Endodermal cell (in vitro differentiated cells): ENCODE results near the gene MAP3K4. TPM values are rescaled to one million over a fixed set of nuclear protein-coding genes. Genes with fewer than 3 reads are reported as not detected.

Experiments
- DNase-seq: peaks from one replicate; pipeline ENCODE4 v3.0.0-alpha.2; 2017
- H3K27ac ChIP-seq: 2 replicates; pipeline ENCODE4 v1.5.1; 2013; ENCODE audit warnings: mild to moderate bottlenecking, low read depth, low read length, moderate library complexity
- H3K27me3 ChIP-seq: 2 replicates; pipeline ENCODE4 v1.6.1; 2013; ENCODE audit warnings: mild to moderate bottlenecking, low read length, moderate library complexity; ENCODE audit not compliant: insufficient read depth, control insufficient read depth, poor library complexity, severe bottlenecking
- H3K36me3 ChIP-seq: 2 replicates; pipeline ENCODE4 v1.7.0; 2013; ENCODE audit warnings: mild to moderate bottlenecking, low read length, moderate library complexity; ENCODE audit not compliant: control insufficient read depth, insufficient read depth
- H3K4me1 ChIP-seq: one replicate; pipeline ENCODE4 v1.7.0; 2013; ENCODE audit warnings: low read length; ENCODE audit not compliant: control insufficient read depth, insufficient read depth
- H3K4me3 ChIP-seq: 2 replicates; pipeline ENCODE4 v1.5.1; 2013; ENCODE audit warnings: mild to moderate bottlenecking, low read length, moderate library complexity
- H3K9ac ChIP-seq: 2 replicates; pipeline ENCODE4 v1.6.1; 2013; ENCODE audit warnings: mild to moderate bottlenecking, low read length, moderate library complexity; ENCODE audit not compliant: poor library complexity, severe bottlenecking; ENCODE audit errors: extremely low read depth
- H3K9me3 ChIP-seq: 2 replicates; pipeline ENCODE4 v1.6.1; 2013; ENCODE audit warnings: mild to moderate bottlenecking, low read length, moderate library complexity; ENCODE audit not compliant: control insufficient read depth
- H3K27ac Mint-ChIP-seq: 2 replicates; pipeline ENCODE4 v1.8.0; 2020; ENCODE audit warnings: mixed read lengths
- H3K27me3 Mint-ChIP-seq: 2 replicates; pipeline ENCODE4 v1.8.0; 2021; ENCODE audit warnings: mild to moderate bottlenecking, mixed read lengths; ENCODE audit not compliant: insufficient read depth
- H3K36me3 Mint-ChIP-seq: 2 replicates; pipeline ENCODE4 v1.8.0; 2020; ENCODE audit warnings: low read depth, mixed read lengths
- H3K4me1 Mint-ChIP-seq: 2 replicates; pipeline ENCODE4 v1.8.0; 2020; ENCODE audit warnings: mixed read lengths
- H3K4me3 Mint-ChIP-seq: 2 replicates; pipeline ENCODE4 v1.8.0; 2020; ENCODE audit warnings: mild to moderate bottlenecking, moderate library complexity, mixed read lengths
- H3K9me3 Mint-ChIP-seq: 2 replicates; pipeline ENCODE4 v1.8.0; 2020; ENCODE audit warnings: mild to moderate bottlenecking, mixed read lengths
- WGBS, 2 experiments: methylation state at CpG; one replicate each; pipeline versions ENCODE4 v1.1.5 to v1.1.7; 2013; ENCODE audit warnings: missing lambda C conversion rate in 2 of 2, mixed read lengths in 1 of 2; ENCODE audit not compliant: insufficient coverage in 1 of 2, insufficient read length in 1 of 2; 5-methylcytosine and 5-hydroxymethylcytosine counted together
- total RNA-seq, 2 donors: library from RNA; stranded (reverse); fragmentation: NEBNext Ultra II Directional in 1 of 2; extraction: Animal tissue kit (Norgen Biotek cat#: 25700) in 1 of 2; gene quantifications; 2 replicates in 1 of 2; 3 replicates in 1 of 2; pipeline ENCODE4 v1.2.1, GENCODE V29; 2021
- TF ChIP-seq, protein P1 (sequence below): fragments of 200-600 bp; sonication (generic); conservative IDR thresholded peaks from 2 replicates; pipeline ENCODE4 v1.5.0; 2021; ENCODE audit warnings: antibody characterized with exemption, mild to moderate bottlenecking

Gene MAP3K4
- total RNA-seq, 2 donors from 2014 or later, result 82.8 to 105 TPM

DNA sequence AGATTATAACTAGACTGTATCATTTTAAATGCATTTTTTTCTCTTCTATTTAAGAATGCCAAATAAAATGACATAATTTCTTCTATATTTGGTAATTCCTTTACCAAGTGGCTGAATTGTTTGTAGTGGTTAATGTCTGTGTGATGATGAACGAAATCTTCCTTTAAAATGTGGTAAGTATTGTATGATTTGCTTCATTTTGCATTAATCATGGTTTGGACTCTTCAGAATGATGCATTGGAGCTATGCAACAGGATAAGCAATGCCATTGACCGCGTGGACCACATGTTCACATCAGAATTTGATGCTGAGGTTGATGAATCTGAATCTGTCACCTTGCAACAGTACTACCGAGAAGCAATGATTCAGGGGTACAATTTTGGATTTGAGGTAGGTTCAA, 99.6 kb downstream of the MAP3K4 start:
- no peaks in the 10 kb centered on the region for H3K9me3 Mint-ChIP-seq
- Histone ChIP-seq H3K4me3 (no peak overlapping the region), H3K27ac (no peak overlapping the region), H3K9me3 (no peaks in the 10 kb centered on the region), H3K36me3 (peaks cover 95% of the 10 kb centered on the region), H3K9ac (no peak overlapping the region), H3K4me1 (no peaks in the 10 kb centered on the region), H3K27me3 (no peaks in the 10 kb centered on the region)
- peaks cover 67% of the 10 kb centered on the region for H3K36me3 Mint-ChIP-seq
- H3K4me3 Mint-ChIP-seq, result no peak overlapping the region
- no peak for DNase-seq
- H3K4me1 Mint-ChIP-seq, result no peaks in the 10 kb centered on the region
- H3K27me3 Mint-ChIP-seq, result no peaks in the 10 kb centered on the region
- WGBS, 2 experiments, result 97 to 100% methylated on average over 4 of the region's 4 CpGs
- no peak overlapping the region for H3K27ac Mint-ChIP-seq
- TF ChIP-seq, protein P1, sequence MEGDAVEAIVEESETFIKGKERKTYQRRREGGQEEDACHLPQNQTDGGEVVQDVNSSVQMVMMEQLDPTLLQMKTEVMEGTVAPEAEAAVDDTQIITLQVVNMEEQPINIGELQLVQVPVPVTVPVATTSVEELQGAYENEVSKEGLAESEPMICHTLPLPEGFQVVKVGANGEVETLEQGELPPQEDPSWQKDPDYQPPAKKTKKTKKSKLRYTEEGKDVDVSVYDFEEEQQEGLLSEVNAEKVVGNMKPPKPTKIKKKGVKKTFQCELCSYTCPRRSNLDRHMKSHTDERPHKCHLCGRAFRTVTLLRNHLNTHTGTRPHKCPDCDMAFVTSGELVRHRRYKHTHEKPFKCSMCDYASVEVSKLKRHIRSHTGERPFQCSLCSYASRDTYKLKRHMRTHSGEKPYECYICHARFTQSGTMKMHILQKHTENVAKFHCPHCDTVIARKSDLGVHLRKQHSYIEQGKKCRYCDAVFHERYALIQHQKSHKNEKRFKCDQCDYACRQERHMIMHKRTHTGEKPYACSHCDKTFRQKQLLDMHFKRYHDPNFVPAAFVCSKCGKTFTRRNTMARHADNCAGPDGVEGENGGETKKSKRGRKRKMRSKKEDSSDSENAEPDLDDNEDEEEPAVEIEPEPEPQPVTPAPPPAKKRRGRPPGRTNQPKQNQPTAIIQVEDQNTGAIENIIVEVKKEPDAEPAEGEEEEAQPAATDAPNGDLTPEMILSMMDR, result no peak

- no peaks in the 10 kb centered on the region for H3K9me3 Mint-ChIP-seq
- Histone ChIP-seq H3K4me1 (no peaks in the 10 kb centered on the region), H3K36me3 (peaks cover 92% of the 10 kb centered on the region), H3K9ac (no peak overlapping the region), H3K27ac (no peak overlapping the region), H3K9me3 (no peaks in the 10 kb centered on the region), H3K4me3 (no peak overlapping the region), H3K27me3 (no peaks in the 10 kb centered on the region)
- no peak overlapping the region for H3K27ac Mint-ChIP-seq
- H3K27me3 Mint-ChIP-seq, result no peaks in the 10 kb centered on the region
- TF ChIP-seq, protein P1, result no peak
- H3K4me1 Mint-ChIP-seq, result no peaks in the 10 kb centered on the region
- 93 to 100% methylated on average over 5 to 6 of the region's 6 CpGs for WGBS, 2 experiments
- H3K36me3 Mint-ChIP-seq, result peaks cover 66% of the 10 kb centered on the region
- DNase-seq, result no peak
- no peak overlapping the region for H3K4me3 Mint-ChIP-seq
Observed at GRCh38 chr6:161091972-161092701, 100.6 kb downstream of the MAP3K4 start.

DNA sequence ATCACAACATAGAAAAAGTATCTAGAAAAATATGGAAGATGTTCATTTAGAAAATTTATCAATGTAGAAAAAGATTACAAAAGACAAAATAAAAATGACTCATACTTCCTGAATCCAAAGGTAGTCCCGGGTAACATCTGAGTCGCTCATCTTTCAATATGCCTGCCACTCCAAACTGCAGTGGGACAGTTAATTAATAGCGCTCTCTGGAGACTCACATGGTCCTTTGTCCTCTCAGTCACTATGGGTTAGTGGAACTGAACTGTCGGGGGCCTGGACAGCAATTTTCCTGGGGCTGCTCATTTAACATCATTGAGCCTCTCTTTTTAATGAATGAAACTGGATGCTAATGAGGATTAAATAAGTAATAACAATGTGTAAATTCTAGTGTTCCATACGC, 103.4 kb downstream of the MAP3K4 start:
- 97 to 100% methylated on average over 3 to 5 of the region's 5 CpGs for WGBS, 2 experiments
- H3K36me3 ChIP-seq, result peaks cover 90% of the 10 kb centered on the region
- Mint-ChIP-seq H3K4me3 (no peak overlapping the region), H3K36me3 (peaks cover 62% of the 10 kb centered on the region), H3K27ac (peak overlapping the region; percentile 31), H3K27me3 (no peaks in the 10 kb centered on the region), H3K9me3 (no peaks in the 10 kb centered on the region), H3K4me1 (peaks cover 2% of the 10 kb centered on the region)
- no peak overlapping the region for H3K4me3 ChIP-seq
- TF ChIP-seq, protein P1, result no peak
- no peak overlapping the region for H3K27ac ChIP-seq
- H3K9ac ChIP-seq, result no peak overlapping the region
- peaks cover 2% of the 10 kb centered on the region for H3K4me1 ChIP-seq
- no peak for DNase-seq
- H3K9me3 ChIP-seq, result no peaks in the 10 kb centered on the region
- H3K27me3 ChIP-seq, result no peaks in the 10 kb centered on the region
